Neural progenitor cell (in vitro differentiated cells): ENCODE data around the gene PRXL2A. TPM values are rescaled to one million over a fixed set of nuclear protein-coding genes. Genes with fewer than 3 reads are reported as not detected.
"Not testable (repeated sequence)": the region's sequence is repeated elsewhere in the genome, so short reads cannot be mapped to it uniquely, and the experiment has no call there.

Experiments
- DNase-seq: peaks from one replicate; pipeline ENCODE4 v3.0.0-alpha.2; 2016; ENCODE audit warnings: low spot score
- H2AFZ ChIP-seq: fragments of 200-600 bp; sonication (generic); replicated peaks from 2 replicates; pipeline ENCODE4 v1.6.1; 2016; ENCODE audit warnings: antibody characterized with exemption
- H3F3A ChIP-seq: fragments of 200-600 bp; sonication (generic); 2 replicates; pipeline ENCODE4 v1.6.1; 2016; ENCODE audit warnings: antibody characterized with exemption, low read depth
- H3K27ac ChIP-seq: fragments of 200-600 bp; sonication (generic); 2 replicates; pipeline ENCODE4 v1.5.1; 2016; ENCODE audit warnings: mild to moderate bottlenecking
- H3K27me3 ChIP-seq: fragments of 200-600 bp; sonication (generic); 2 replicates; pipeline ENCODE4 v1.6.1; 2016; ENCODE audit warnings: mild to moderate bottlenecking, moderate library complexity
- H3K36me3 ChIP-seq: fragments of 200-600 bp; sonication (generic); 2 replicates; pipeline ENCODE4 v1.5.1; 2016
- H3K4me1 ChIP-seq: fragments of 200-600 bp; sonication (generic); 2 replicates; pipeline ENCODE4 v1.6.1; 2016; ENCODE audit warnings: mixed run types
- H3K4me2 ChIP-seq: fragments of 200-600 bp; sonication (generic); 2 replicates; pipeline ENCODE4 v1.6.1; 2016
- H3K4me3 ChIP-seq: fragments of 200-600 bp; sonication (generic); 2 replicates; pipeline ENCODE4 v1.5.1; 2016
- H3K79me2 ChIP-seq: fragments of 200-600 bp; sonication (generic); 2 replicates; pipeline ENCODE4 v1.6.1; 2016; ENCODE audit warnings: low read depth
- H3K9ac ChIP-seq: fragments of 200-600 bp; sonication (generic); 2 replicates; pipeline ENCODE4 v1.6.1; 2016
- H3K9me3 ChIP-seq: fragments of 200-600 bp; sonication (generic); 2 replicates; pipeline ENCODE4 v1.5.1; 2016; ENCODE audit warnings: low read depth
- H4K20me1 ChIP-seq: fragments of 200-600 bp; sonication (generic); 2 replicates; pipeline ENCODE4 v1.6.1; 2016; ENCODE audit warnings: low read depth
- H3K27ac Mint-ChIP-seq: 3 replicates; pipeline ENCODE4 v1.8.0; 2021; ENCODE audit warnings: mixed read lengths
- H3K27me3 Mint-ChIP-seq: 2 replicates; pipeline ENCODE4 v1.8.0; 2022; ENCODE audit warnings: low read depth, mild to moderate bottlenecking, inconsistent platforms, moderate library complexity, mixed read lengths; ENCODE audit not compliant: insufficient read depth
- H3K36me3 Mint-ChIP-seq: 3 replicates; pipeline ENCODE4 v1.8.0; 2021; ENCODE audit warnings: mixed read lengths
- H3K4me1 Mint-ChIP-seq: 3 replicates; pipeline ENCODE4 v1.8.0; 2021; ENCODE audit warnings: mixed read lengths
- H3K4me3 Mint-ChIP-seq: 3 replicates; pipeline ENCODE4 v1.8.0; 2021; ENCODE audit warnings: mild to moderate bottlenecking, moderate library complexity, mixed read lengths
- H3K9me3 Mint-ChIP-seq: 3 replicates; pipeline ENCODE4 v1.8.0; 2020; ENCODE audit warnings: mixed read lengths
- EZH2 ChIP-seq: fragments of 200-600 bp; sonication (generic); IDR thresholded peaks from 2 replicates; pipeline ENCODE4 v1.6.1; 2017; ENCODE audit warnings: antibody characterized with exemption, mild to moderate bottlenecking, moderate library complexity
- EZH2phosphoT487 ChIP-seq: fragments of 200-600 bp; sonication (generic); IDR thresholded peaks from 2 replicates; pipeline ENCODE4 v1.6.1; 2017; ENCODE audit warnings: antibody characterized with exemption
- total RNA-seq: library from RNA; depleted of rRNA; stranded (reverse); fragments of >200 nt; gene quantifications from 2 replicates; pipeline ENCODE4 v1.2.3, GENCODE V29; 2015; ENCODE audit warnings: low replicate concordance
- TF ChIP-seq, protein P1 (sequence below): fragments of 200-600 bp; sonication (generic); IDR thresholded peaks from 2 replicates; pipeline ENCODE4 v1.5.1; 2017; ENCODE audit warnings: antibody characterized with exemption, mild to moderate bottlenecking

PRXL2A gene, protein sequence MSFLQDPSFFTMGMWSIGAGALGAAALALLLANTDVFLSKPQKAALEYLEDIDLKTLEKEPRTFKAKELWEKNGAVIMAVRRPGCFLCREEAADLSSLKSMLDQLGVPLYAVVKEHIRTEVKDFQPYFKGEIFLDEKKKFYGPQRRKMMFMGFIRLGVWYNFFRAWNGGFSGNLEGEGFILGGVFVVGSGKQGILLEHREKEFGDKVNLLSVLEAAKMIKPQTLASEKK
- 81.4 and 107 TPM in 2 replicates for total RNA-seq

GRCh38 chr10:80408242-80409101 is at the start of gene PRXL2A:
TSS of gene PRXL2A (plus strand) at chr10:80408551. CDS start at chr10:80420468, 11,917 bp downstream.
- H3K79me2 ChIP-seq: peaks cover 50% of the 10 kb centered on the region
- H3K4me1 Mint-ChIP-seq: peaks cover 58% of the 10 kb centered on the region
- H3K27me3 ChIP-seq: peaks cover 12% of the 10 kb centered on the region
- peak within 1 kb of the TSS; percentile 95 for H3K4me2 ChIP-seq
- peak within 1 kb of the TSS; percentile 88 for H3K4me3 Mint-ChIP-seq
- DNase-seq: peak; percentile 96
- peak within 1 kb of the TSS; percentile 63 for H3K4me3 ChIP-seq
- peaks cover 16% of the 10 kb centered on the region for H3K36me3 Mint-ChIP-seq
- H3K36me3 ChIP-seq: no peaks in the 10 kb centered on the region
- peaks cover 6% of the 10 kb centered on the region for H3K27me3 Mint-ChIP-seq
- no peak within 1 kb of the TSS for H3K27ac ChIP-seq
- peak within 1 kb of the TSS; percentile 94 for H2AFZ ChIP-seq
- peak within 1 kb of the TSS; percentile 34 for H3K9ac ChIP-seq
- H3F3A ChIP-seq: peaks cover 7% of the 10 kb centered on the region
- peaks cover 45% of the 10 kb centered on the region for H4K20me1 ChIP-seq
- H3K27ac Mint-ChIP-seq: peak within 1 kb of the TSS; percentile 89
- no peaks in the 10 kb centered on the region for H3K9me3 ChIP-seq
- H3K4me1 ChIP-seq: peaks cover 57% of the 10 kb centered on the region
- no peaks in the 10 kb centered on the region for H3K9me3 Mint-ChIP-seq
- no peak for TF ChIP-seq EZH2
- TF ChIP-seq, protein P1, sequence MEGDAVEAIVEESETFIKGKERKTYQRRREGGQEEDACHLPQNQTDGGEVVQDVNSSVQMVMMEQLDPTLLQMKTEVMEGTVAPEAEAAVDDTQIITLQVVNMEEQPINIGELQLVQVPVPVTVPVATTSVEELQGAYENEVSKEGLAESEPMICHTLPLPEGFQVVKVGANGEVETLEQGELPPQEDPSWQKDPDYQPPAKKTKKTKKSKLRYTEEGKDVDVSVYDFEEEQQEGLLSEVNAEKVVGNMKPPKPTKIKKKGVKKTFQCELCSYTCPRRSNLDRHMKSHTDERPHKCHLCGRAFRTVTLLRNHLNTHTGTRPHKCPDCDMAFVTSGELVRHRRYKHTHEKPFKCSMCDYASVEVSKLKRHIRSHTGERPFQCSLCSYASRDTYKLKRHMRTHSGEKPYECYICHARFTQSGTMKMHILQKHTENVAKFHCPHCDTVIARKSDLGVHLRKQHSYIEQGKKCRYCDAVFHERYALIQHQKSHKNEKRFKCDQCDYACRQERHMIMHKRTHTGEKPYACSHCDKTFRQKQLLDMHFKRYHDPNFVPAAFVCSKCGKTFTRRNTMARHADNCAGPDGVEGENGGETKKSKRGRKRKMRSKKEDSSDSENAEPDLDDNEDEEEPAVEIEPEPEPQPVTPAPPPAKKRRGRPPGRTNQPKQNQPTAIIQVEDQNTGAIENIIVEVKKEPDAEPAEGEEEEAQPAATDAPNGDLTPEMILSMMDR: peak; percentile 17

DNA sequence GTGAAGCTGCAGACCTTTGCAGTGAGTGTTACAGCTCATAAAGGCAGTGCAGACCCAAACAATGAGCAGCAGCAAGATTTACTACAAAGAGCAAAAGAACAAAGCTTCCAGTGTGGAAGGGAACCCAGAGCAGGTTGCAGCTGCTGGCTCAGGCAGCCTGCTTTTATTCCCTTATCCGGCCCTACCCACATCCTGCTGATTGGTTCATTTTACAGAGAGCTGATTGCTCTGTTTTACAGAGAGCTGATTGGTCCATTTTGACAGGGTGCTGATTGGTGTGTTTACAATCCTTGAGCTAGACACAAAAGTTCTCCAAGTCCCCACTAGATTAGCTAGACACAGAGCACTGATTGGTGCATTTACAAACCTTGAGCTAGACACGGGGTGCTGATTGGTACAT is 49.4 kb upstream of the PRXL2A start:
- H3K79me2 ChIP-seq, H3K4me3 ChIP-seq, H3K4me2 ChIP-seq, H3K4me3 Mint-ChIP-seq, H3K9me3 ChIP-seq, H3K4me1 ChIP-seq, DNase-seq, H3K36me3 Mint-ChIP-seq, H3K27ac ChIP-seq, H3K9ac ChIP-seq, H2AFZ ChIP-seq, H3K36me3 ChIP-seq, H3F3A ChIP-seq, H3K9me3 Mint-ChIP-seq, H4K20me1 ChIP-seq: not testable (repeated sequence)
- H3K27me3 ChIP-seq: peaks cover 20% of the 10 kb centered on the region
- Mint-ChIP-seq H3K4me1 (peaks cover 17% of the 10 kb centered on the region), H3K27ac (peak overlapping the region; percentile 78), H3K27me3 (peaks cover 14% of the 10 kb centered on the region)

DNA sequence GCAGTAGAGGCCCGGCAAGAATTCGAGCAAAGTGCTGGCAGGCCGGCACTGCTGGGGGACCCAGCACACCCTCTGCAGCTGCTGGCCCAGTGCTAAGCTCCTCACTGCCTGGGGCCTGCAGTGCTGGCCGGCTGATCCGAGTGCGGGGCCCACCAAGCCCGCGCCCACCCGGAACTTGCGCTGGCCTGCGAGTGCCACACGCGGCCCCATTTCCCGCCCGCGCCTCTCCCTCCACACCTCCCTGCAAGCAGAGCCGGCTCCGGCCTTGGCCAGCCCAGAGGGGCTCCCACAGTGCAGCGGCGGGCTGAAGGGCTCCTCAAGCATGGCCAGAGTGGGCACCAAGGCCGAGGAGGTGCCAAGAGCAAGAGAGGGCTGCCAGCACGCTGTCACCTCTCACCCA is 48.7 kb upstream of the PRXL2A start:
- H3K4me1 Mint-ChIP-seq: peaks cover 17% of the 10 kb centered on the region
- Histone ChIP-seq H4K20me1 (no peaks in the 10 kb centered on the region), H3K4me1 (no peaks in the 10 kb centered on the region), H3K79me2 (no peaks in the 10 kb centered on the region), H3K36me3 (no peaks in the 10 kb centered on the region), H3K4me3 (no peak overlapping the region), H3K9ac (no peak overlapping the region), H2AFZ (no peak overlapping the region), H3K9me3 (no peaks in the 10 kb centered on the region), H3K27me3 (peaks cover 20% of the 10 kb centered on the region), H3K27ac (no peak overlapping the region), H3K4me2 (no peak overlapping the region), H3F3A (peaks cover 9% of the 10 kb centered on the region)
- peaks cover 14% of the 10 kb centered on the region for H3K27me3 Mint-ChIP-seq
- H3K27ac Mint-ChIP-seq: no peak overlapping the region
- H3K4me3 Mint-ChIP-seq: no peak overlapping the region
- no peaks in the 10 kb centered on the region for H3K36me3 Mint-ChIP-seq
- TF ChIP-seq, protein P1: no peak
- TF ChIP-seq EZH2: no peak
- TF ChIP-seq EZH2phosphoT487: no peak
- H3K9me3 Mint-ChIP-seq: peaks cover 5% of the 10 kb centered on the region
- DNase-seq: no peak

DNA sequence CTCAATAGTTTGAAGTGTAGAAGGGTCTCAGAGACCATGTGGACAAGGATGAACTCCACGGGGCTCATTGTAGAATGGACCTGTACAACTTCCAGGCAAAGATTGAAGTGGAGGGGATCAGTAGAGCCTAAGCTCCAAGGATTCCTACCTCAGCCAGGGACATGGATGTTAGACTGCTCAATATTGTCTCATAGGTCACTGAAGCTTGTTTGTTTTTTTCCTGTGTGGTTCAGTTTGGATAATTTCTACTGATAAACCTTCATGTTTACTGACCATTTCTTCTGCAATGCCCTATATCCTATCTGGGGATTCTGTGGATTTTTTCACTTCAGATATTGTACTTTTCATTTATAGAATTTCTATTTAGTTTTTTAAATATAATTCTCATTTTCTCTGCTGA is 42.8 kb upstream of the PRXL2A start:
- H3K4me3 ChIP-seq: no peak overlapping the region
- no peak overlapping the region for H3K9ac ChIP-seq
- no peaks in the 10 kb centered on the region for H3K9me3 ChIP-seq
- no peak for TF ChIP-seq EZH2
- TF ChIP-seq, protein P1: no peak
- TF ChIP-seq EZH2phosphoT487: no peak
- H3K4me1 Mint-ChIP-seq: no peaks in the 10 kb centered on the region
- no peak overlapping the region for H3K27ac ChIP-seq
- H3K27me3 Mint-ChIP-seq: peaks cover 2% of the 10 kb centered on the region
- DNase-seq: no peak
- no peaks in the 10 kb centered on the region for H4K20me1 ChIP-seq
- no peak overlapping the region for H3K4me3 Mint-ChIP-seq
- peaks cover 25% of the 10 kb centered on the region for H3K9me3 Mint-ChIP-seq
- H3K36me3 Mint-ChIP-seq: peaks cover 11% of the 10 kb centered on the region
- H2AFZ ChIP-seq: no peak overlapping the region
- no peaks in the 10 kb centered on the region for H3K4me1 ChIP-seq
- no peak overlapping the region for H3K4me2 ChIP-seq
- H3K27me3 ChIP-seq: no peaks in the 10 kb centered on the region
- H3F3A ChIP-seq: no peaks in the 10 kb centered on the region
- H3K79me2 ChIP-seq: no peaks in the 10 kb centered on the region
- peaks cover 5% of the 10 kb centered on the region for H3K36me3 ChIP-seq
- no peak overlapping the region for H3K27ac Mint-ChIP-seq
